HG03558 (cell line): Measurements from ENCODE around the gene ATG5.

Experiments used
- ATAC-seq: cut with Tn5 transposase; IDR thresholded peaks from one replicate; pipeline ENCODE4 v1.9.1; 2021; ENCODE audit warnings: moderate number of reproducible peaks; ENCODE audit not compliant: unreplicated experiment; ENCODE audit errors: extremely low read depth

Gene ATG5

GRCh38 chr6:106227612-106228507, 97.7 kb downstream of the ATG5 start:
- no peak for ATAC-seq

GRCh38 chr6:106226676-106227075, 98.9 kb downstream of the ATG5 start:
- no peak for ATAC-seq

- ATAC-seq, result no peak
Measured at GRCh38 chr6:106225581-106225980, 100.0 kb downstream of the ATG5 start.

- no peak for ATAC-seq
Measured at GRCh38 chr6:106223300-106223930, 102.1 kb downstream of the ATG5 start.

- ATAC-seq, result peak; percentile 53
Measured at GRCh38 chr6:106220485-106220884, 105.1 kb downstream of the ATG5 start.

GRCh38 chr6:106216527-106216926, 109.0 kb downstream of the ATG5 start:
- no peak for ATAC-seq

GRCh38 chr6:106215608-106216007, 110.0 kb downstream of the ATG5 start:
- ATAC-seq, result no peak

- no peak for ATAC-seq
Measured at GRCh38 chr6:106214531-106214930, 111.0 kb downstream of the ATG5 start.

- no peak for ATAC-seq
Measured at GRCh38 chr6:106213660-106214289, 111.8 kb downstream of the ATG5 start.

GRCh38 chr6:106212576-106212975, 113.0 kb downstream of the ATG5 start:
- no peak for ATAC-seq

GRCh38 chr6:106206905-106207304, 118.7 kb downstream of the ATG5 start:
- no peak for ATAC-seq

- ATAC-seq, result no peak
Measured at GRCh38 chr6:106204961-106205360, 120.6 kb downstream of the ATG5 start.

- no peak for ATAC-seq
Measured at GRCh38 chr6:106199998-106200397, 125.6 kb downstream of the ATG5 start.

GRCh38 chr6:106199331-106199730, 126.2 kb downstream of the ATG5 start:
- no peak for ATAC-seq

GRCh38 chr6:106197441-106197840, 128.1 kb downstream of the ATG5 start:
- ATAC-seq, result no peak

- no peak for ATAC-seq
Measured at GRCh38 chr6:106194949-106195921, 130.3 kb downstream of the ATG5 start.

GRCh38 chr6:106192824-106193223, 132.7 kb downstream of the ATG5 start:
- no peak for ATAC-seq

- no peak for ATAC-seq
Measured at GRCh38 chr6:106188104-106188794, 137.3 kb downstream of the ATG5 start.

GRCh38 chr6:106187424-106187982, 138.1 kb downstream of the ATG5 start:
- ATAC-seq, result no peak
